Endodermal cell (in vitro differentiated cells): Measurements from ENCODE around the gene CLCNKA. TPM values are rescaled to one million over a fixed set of nuclear protein-coding genes. Genes with fewer than 3 reads are reported as not detected.
"Not testable (repeated sequence)": the region's sequence is repeated elsewhere in the genome, so short reads cannot be mapped to it uniquely, and the experiment has no call there.

ENCODE experiments used
- DNase-seq: peaks from one replicate; pipeline ENCODE4 v3.0.0-alpha.2; 2017
- H3K27ac ChIP-seq: 2 replicates; pipeline ENCODE4 v1.5.1; 2013; ENCODE audit warnings: mild to moderate bottlenecking, low read depth, low read length, moderate library complexity
- H3K27me3 ChIP-seq: 2 replicates; pipeline ENCODE4 v1.6.1; 2013; ENCODE audit warnings: mild to moderate bottlenecking, low read length, moderate library complexity; ENCODE audit not compliant: insufficient read depth, control insufficient read depth, poor library complexity, severe bottlenecking
- H3K36me3 ChIP-seq: 2 replicates; pipeline ENCODE4 v1.7.0; 2013; ENCODE audit warnings: mild to moderate bottlenecking, low read length, moderate library complexity; ENCODE audit not compliant: control insufficient read depth, insufficient read depth
- H3K4me1 ChIP-seq: one replicate; pipeline ENCODE4 v1.7.0; 2013; ENCODE audit warnings: low read length; ENCODE audit not compliant: control insufficient read depth, insufficient read depth
- H3K4me3 ChIP-seq: 2 replicates; pipeline ENCODE4 v1.5.1; 2013; ENCODE audit warnings: mild to moderate bottlenecking, low read length, moderate library complexity
- H3K9ac ChIP-seq: 2 replicates; pipeline ENCODE4 v1.6.1; 2013; ENCODE audit warnings: mild to moderate bottlenecking, low read length, moderate library complexity; ENCODE audit not compliant: poor library complexity, severe bottlenecking; ENCODE audit errors: extremely low read depth
- H3K9me3 ChIP-seq: 2 replicates; pipeline ENCODE4 v1.6.1; 2013; ENCODE audit warnings: mild to moderate bottlenecking, low read length, moderate library complexity; ENCODE audit not compliant: control insufficient read depth
- H3K27ac Mint-ChIP-seq: 2 replicates; pipeline ENCODE4 v1.8.0; 2020; ENCODE audit warnings: mixed read lengths
- H3K27me3 Mint-ChIP-seq: 2 replicates; pipeline ENCODE4 v1.8.0; 2021; ENCODE audit warnings: mild to moderate bottlenecking, mixed read lengths; ENCODE audit not compliant: insufficient read depth
- H3K36me3 Mint-ChIP-seq: 2 replicates; pipeline ENCODE4 v1.8.0; 2020; ENCODE audit warnings: low read depth, mixed read lengths
- H3K4me1 Mint-ChIP-seq: 2 replicates; pipeline ENCODE4 v1.8.0; 2020; ENCODE audit warnings: mixed read lengths
- H3K4me3 Mint-ChIP-seq: 2 replicates; pipeline ENCODE4 v1.8.0; 2020; ENCODE audit warnings: mild to moderate bottlenecking, moderate library complexity, mixed read lengths
- H3K9me3 Mint-ChIP-seq: 2 replicates; pipeline ENCODE4 v1.8.0; 2020; ENCODE audit warnings: mild to moderate bottlenecking, mixed read lengths
- CTCF ChIP-seq: fragments of 200-600 bp; sonication (generic); conservative IDR thresholded peaks from 2 replicates; pipeline ENCODE4 v1.5.0; 2021; ENCODE audit warnings: antibody characterized with exemption, mild to moderate bottlenecking
- WGBS, 2 experiments: methylation state at CpG; one replicate each; pipeline versions ENCODE4 v1.1.5 to v1.1.7; 2013; ENCODE audit warnings: missing lambda C conversion rate in 2 of 2, mixed read lengths in 1 of 2; ENCODE audit not compliant: insufficient coverage in 1 of 2, insufficient read length in 1 of 2; 5-methylcytosine and 5-hydroxymethylcytosine counted together
- total RNA-seq, 2 donors: library from RNA; stranded (reverse); fragmentation: NEBNext Ultra II Directional in 1 of 2; extraction: Animal tissue kit (Norgen Biotek cat#: 25700) in 1 of 2; gene quantifications; 2 replicates in 1 of 2; 3 replicates in 1 of 2; pipeline ENCODE4 v1.2.1, GENCODE V29; 2021

Gene CLCNKA
- total RNA-seq, 2 donors from 2014 or later = 3.2 to 3.5 TPM

GRCh38 chr1:16061266-16061665, 39.4 kb downstream of the CLCNKA start:
- Mint-ChIP-seq H3K27me3 (peaks cover 15% of the 10 kb centered on the region), H3K27ac (no peak overlapping the region), H3K4me3 (no peak overlapping the region), H3K36me3 (no peaks in the 10 kb centered on the region), H3K4me1 (peaks cover 18% of the 10 kb centered on the region), H3K9me3 (no peaks in the 10 kb centered on the region)
- Histone ChIP-seq H3K4me3 (no peak overlapping the region), H3K9ac (no peak overlapping the region), H3K4me1 (no peaks in the 10 kb centered on the region), H3K27me3 (no peaks in the 10 kb centered on the region), H3K9me3 (no peaks in the 10 kb centered on the region), H3K36me3 (no peaks in the 10 kb centered on the region), H3K27ac (no peak overlapping the region)
- no peak for DNase-seq
- 85 to 100% methylated on average over 3 of the region's 3 CpGs for WGBS, 2 experiments
- no peak for TF ChIP-seq CTCF

- not testable (repeated sequence) for H3K4me3 Mint-ChIP-seq, H3K36me3 ChIP-seq, H3K9me3 Mint-ChIP-seq, H3K36me3 Mint-ChIP-seq, H3K27ac ChIP-seq, DNase-seq, H3K9ac ChIP-seq, H3K4me3 ChIP-seq, H3K27ac Mint-ChIP-seq, H3K27me3 ChIP-seq, H3K4me1 ChIP-seq, H3K9me3 ChIP-seq
- Mint-ChIP-seq H3K27me3 (peaks cover 16% of the 10 kb centered on the region), H3K4me1 (peaks cover 18% of the 10 kb centered on the region)
- WGBS, 2 experiments = 86 to 93% methylated on average over 3 to 14 of the region's 18 CpGs
Measured at GRCh38 chr1:16061989-16062686, 40.3 kb downstream of the CLCNKA start.

GRCh38 chr1:16062687-16063075, 40.8 kb downstream of the CLCNKA start:
- Mint-ChIP-seq H3K27me3 (peaks cover 21% of the 10 kb centered on the region), H3K4me1 (peaks cover 18% of the 10 kb centered on the region)
- not testable (repeated sequence) for H3K27me3 ChIP-seq, H3K9ac ChIP-seq, H3K9me3 Mint-ChIP-seq, H3K36me3 Mint-ChIP-seq, H3K4me3 ChIP-seq, H3K4me3 Mint-ChIP-seq, H3K36me3 ChIP-seq, H3K9me3 ChIP-seq, H3K4me1 ChIP-seq, H3K27ac ChIP-seq, DNase-seq, H3K27ac Mint-ChIP-seq
- 93 to 95% methylated on average over 6 to 9 of the region's 9 CpGs for WGBS, 2 experiments

GRCh38 chr1:16063226-16063829, 41.5 kb downstream of the CLCNKA start:
- H3K9me3 ChIP-seq = no peaks in the 10 kb centered on the region
- Mint-ChIP-seq H3K27ac (no peak overlapping the region), H3K4me3 (no peak overlapping the region), H3K9me3 (no peaks in the 10 kb centered on the region), H3K36me3 (no peaks in the 10 kb centered on the region), H3K27me3 (peaks cover 21% of the 10 kb centered on the region), H3K4me1 (peaks cover 18% of the 10 kb centered on the region)
- no peak overlapping the region for H3K27ac ChIP-seq
- TF ChIP-seq CTCF = no peak
- H3K27me3 ChIP-seq = no peaks in the 10 kb centered on the region
- DNase-seq = no peak
- 90 to 91% methylated on average over 12 to 15 of the region's 15 CpGs for WGBS, 2 experiments
- no peak overlapping the region for H3K9ac ChIP-seq
- no peak overlapping the region for H3K4me3 ChIP-seq
- no peaks in the 10 kb centered on the region for H3K36me3 ChIP-seq
- H3K4me1 ChIP-seq = no peaks in the 10 kb centered on the region
